ENCODE data around the gene ZC3H18. TPM values are rescaled to one million over a fixed set of nuclear protein-coding genes. Genes with fewer than 3 reads are reported as not detected.

The ZC3H18 gene
- total and polyA plus RNA-seq, 2 donors from 2014 or later = 11.4 to 38.2 TPM

DNA sequence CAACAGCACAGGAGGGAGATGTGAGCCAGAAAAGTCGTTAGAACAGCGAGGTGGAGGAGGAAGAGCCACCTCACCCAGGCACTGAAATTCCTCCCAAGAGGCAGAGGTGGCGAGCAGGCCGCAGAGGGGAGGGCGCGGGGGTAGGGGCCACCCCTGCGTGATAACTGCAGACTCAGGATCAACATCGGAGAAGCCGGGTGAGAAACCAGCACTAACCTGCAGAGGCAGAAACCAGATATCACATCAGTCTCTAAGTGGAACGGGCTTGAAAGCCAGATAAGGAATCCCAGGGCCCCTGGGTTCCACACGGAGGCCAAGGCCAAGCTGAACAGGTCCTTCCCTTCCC lies 39.4 kb upstream of the ZC3H18 start:
- H3K27me3 ChIP-seq (ENCODE audit: control insufficient read depth, insufficient read depth, low read length) = no peaks in the 10 kb centered on the region
- no peaks in the 10 kb centered on the region for H3K36me3 ChIP-seq (ENCODE audit: control insufficient read depth in 2 of 3, insufficient read depth in 3 of 3, low read length in 3 of 3)
- no peak overlapping the region for H3K4me3 ChIP-seq (ENCODE audit: low read length in 3 of 3)
- intact Hi-C loops (cut with DNase I) = no loop called here
- H3K27ac ChIP-seq (ENCODE audit: low read depth in 2 of 2, low read length in 2 of 2) = no peak overlapping the region
- peak in 4 of 5 donors; percentile 43 to 63 (median 52) for DNase-seq
- TF ChIP-seq CTCF (IDR thresholded peaks at IDR 0.05; ENCODE audit: borderline replicate concordance, extremely low read depth, insufficient read depth) = no peak
- no peaks in the 10 kb centered on the region for H3K9me3 ChIP-seq (ENCODE audit: control insufficient read depth in 2 of 3, insufficient read depth in 1 of 3, low read length in 3 of 3)
- no peak for FAIRE-seq
- no peak overlapping the region for H3K9ac ChIP-seq (ENCODE audit: low read length in 3 of 3)
- H3K4me1 ChIP-seq (ENCODE audit: control insufficient read depth in 2 of 3, insufficient read depth in 2 of 3, low read depth in 1 of 3, low read length in 3 of 3) = peaks cover 0 to 19% (median 3%) of the 10 kb centered on the region in 3 donors

- H3K4me1 ChIP-seq (ENCODE audit: control insufficient read depth in 2 of 3, insufficient read depth in 2 of 3, low read depth in 1 of 3, low read length in 3 of 3) = peaks cover 0 to 19% (median 3%) of the 10 kb centered on the region in 3 donors
- DNase-seq (peak in 1 of 5 donors; percentile 51), FAIRE-seq (no peak)
- no peaks in the 10 kb centered on the region for H3K9me3 ChIP-seq (ENCODE audit: control insufficient read depth in 2 of 3, insufficient read depth in 1 of 3, low read length in 3 of 3)
- intact Hi-C loops (cut with DNase I) = no loop called here
- H3K27ac ChIP-seq (ENCODE audit: low read depth in 2 of 2, low read length in 2 of 2) = no peak overlapping the region
- H3K27me3 ChIP-seq (ENCODE audit: control insufficient read depth, insufficient read depth, low read length) = no peaks in the 10 kb centered on the region
- no peak overlapping the region for H3K4me3 ChIP-seq (ENCODE audit: low read length in 3 of 3)
- no peak overlapping the region for H3K9ac ChIP-seq (ENCODE audit: low read length in 3 of 3)
- no peak for TF ChIP-seq CTCF (IDR thresholded peaks at IDR 0.05; ENCODE audit: borderline replicate concordance, extremely low read depth, insufficient read depth)
- H3K36me3 ChIP-seq (ENCODE audit: control insufficient read depth in 2 of 3, insufficient read depth in 3 of 3, low read length in 3 of 3) = no peaks in the 10 kb centered on the region
Measured at GRCh38 chr16:88531346-88531745, 38.9 kb upstream of the ZC3H18 start.

GRCh38 chr16:88531931-88532433 lies 38.2 kb upstream of the ZC3H18 start:
- Histone ChIP-seq H3K4me1 (ENCODE audit: control insufficient read depth in 2 of 3, insufficient read depth in 2 of 3, low read depth in 1 of 3, low read length in 3 of 3) (peaks cover 0 to 19% (median 3%) of the 10 kb centered on the region in 3 donors), H3K9ac (ENCODE audit: low read length in 3 of 3) (no peak overlapping the region), H3K27ac (ENCODE audit: low read depth in 2 of 2, low read length in 2 of 2) (no peak overlapping the region), H3K9me3 (ENCODE audit: control insufficient read depth in 2 of 3, insufficient read depth in 1 of 3, low read length in 3 of 3) (no peaks in the 10 kb centered on the region), H3K27me3 (ENCODE audit: control insufficient read depth, insufficient read depth, low read length) (no peaks in the 10 kb centered on the region), H3K36me3 (ENCODE audit: control insufficient read depth in 2 of 3, insufficient read depth in 3 of 3, low read length in 3 of 3) (no peaks in the 10 kb centered on the region), H3K4me3 (ENCODE audit: low read length in 3 of 3) (no peak overlapping the region)
- no peak for TF ChIP-seq CTCF (IDR thresholded peaks at IDR 0.05; ENCODE audit: borderline replicate concordance, extremely low read depth, insufficient read depth)
- peak in 1 of 5 donors; percentile 61 for DNase-seq
- FAIRE-seq = no peak
- intact Hi-C loops (cut with DNase I) = no loop called here

Data from kidney (tissue), 14 donors.